ENCODE measurements around the gene S100Z. TPM values are rescaled to one million over a fixed set of nuclear protein-coding genes. Genes with fewer than 3 reads are reported as not detected.
"Not testable (repeated sequence)": the region's sequence is repeated elsewhere in the genome, so short reads cannot be mapped to it uniquely, and the experiment has no call there.

Gene S100Z
- total RNA-seq, 1 donor from 2014 or later = not detected

DNA sequence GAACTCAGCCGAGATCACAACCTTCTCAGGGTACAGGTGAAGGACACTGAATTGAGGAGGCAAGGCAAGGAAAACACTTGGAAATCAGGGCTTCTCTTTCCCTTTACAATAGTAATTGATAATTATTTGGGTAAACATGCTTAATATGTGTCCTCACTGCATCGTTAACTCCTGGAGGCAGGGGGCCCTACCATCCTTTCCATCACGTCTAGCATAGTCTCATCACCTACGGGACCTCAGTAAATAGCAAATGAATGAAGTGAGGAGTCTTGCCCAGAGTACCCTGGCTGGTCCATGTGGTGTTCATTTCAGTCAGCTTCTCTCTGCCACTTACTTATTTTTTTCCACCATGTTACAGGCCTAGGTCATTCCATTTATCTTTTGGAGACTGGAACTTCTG is 28.7 kb upstream of the S100Z start:
- Histone ChIP-seq H3K4me1 (peaks cover 9% of the 10 kb centered on the region), H3F3A (ENCODE audit: low read depth) (peaks cover 22% of the 10 kb centered on the region), H3K79me2 (ENCODE audit: low read depth) (peaks cover 12% of the 10 kb centered on the region), H3K4me2 (peak overlapping the region; percentile 15), H3K9me3 (ENCODE audit: low read depth) (no peaks in the 10 kb centered on the region), H2AFZ (replicated peaks) (no peak overlapping the region), H3K27me3 (peaks cover 27% of the 10 kb centered on the region), H4K20me1 (ENCODE audit: low read depth) (no peaks in the 10 kb centered on the region), H3K9ac (no peak overlapping the region), H3K4me3 (no peak overlapping the region), H3K27ac (no peak overlapping the region), H3K36me3 (no peaks in the 10 kb centered on the region)
- Mint-ChIP-seq H3K36me3 (peaks cover 2% of the 10 kb centered on the region), H3K27ac (no peak overlapping the region), H3K4me3 (peak overlapping the region; percentile 12), H3K4me1 (peaks cover 21% of the 10 kb centered on the region), H3K27me3 (ENCODE audit: insufficient read depth, low read depth) (peaks cover 34% of the 10 kb centered on the region), H3K9me3 (no peaks in the 10 kb centered on the region)
- no peak for TF ChIP-seq EZH2phosphoT487 (IDR thresholded peaks at IDR 0.05)
- TF ChIP-seq EZH2 (IDR thresholded peaks at IDR 0.05) = no peak
- TF ChIP-seq, protein P1, sequence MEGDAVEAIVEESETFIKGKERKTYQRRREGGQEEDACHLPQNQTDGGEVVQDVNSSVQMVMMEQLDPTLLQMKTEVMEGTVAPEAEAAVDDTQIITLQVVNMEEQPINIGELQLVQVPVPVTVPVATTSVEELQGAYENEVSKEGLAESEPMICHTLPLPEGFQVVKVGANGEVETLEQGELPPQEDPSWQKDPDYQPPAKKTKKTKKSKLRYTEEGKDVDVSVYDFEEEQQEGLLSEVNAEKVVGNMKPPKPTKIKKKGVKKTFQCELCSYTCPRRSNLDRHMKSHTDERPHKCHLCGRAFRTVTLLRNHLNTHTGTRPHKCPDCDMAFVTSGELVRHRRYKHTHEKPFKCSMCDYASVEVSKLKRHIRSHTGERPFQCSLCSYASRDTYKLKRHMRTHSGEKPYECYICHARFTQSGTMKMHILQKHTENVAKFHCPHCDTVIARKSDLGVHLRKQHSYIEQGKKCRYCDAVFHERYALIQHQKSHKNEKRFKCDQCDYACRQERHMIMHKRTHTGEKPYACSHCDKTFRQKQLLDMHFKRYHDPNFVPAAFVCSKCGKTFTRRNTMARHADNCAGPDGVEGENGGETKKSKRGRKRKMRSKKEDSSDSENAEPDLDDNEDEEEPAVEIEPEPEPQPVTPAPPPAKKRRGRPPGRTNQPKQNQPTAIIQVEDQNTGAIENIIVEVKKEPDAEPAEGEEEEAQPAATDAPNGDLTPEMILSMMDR (IDR thresholded peaks at IDR 0.05) = no peak
- DNase-seq (ENCODE audit: low spot score) = no peak

DNA sequence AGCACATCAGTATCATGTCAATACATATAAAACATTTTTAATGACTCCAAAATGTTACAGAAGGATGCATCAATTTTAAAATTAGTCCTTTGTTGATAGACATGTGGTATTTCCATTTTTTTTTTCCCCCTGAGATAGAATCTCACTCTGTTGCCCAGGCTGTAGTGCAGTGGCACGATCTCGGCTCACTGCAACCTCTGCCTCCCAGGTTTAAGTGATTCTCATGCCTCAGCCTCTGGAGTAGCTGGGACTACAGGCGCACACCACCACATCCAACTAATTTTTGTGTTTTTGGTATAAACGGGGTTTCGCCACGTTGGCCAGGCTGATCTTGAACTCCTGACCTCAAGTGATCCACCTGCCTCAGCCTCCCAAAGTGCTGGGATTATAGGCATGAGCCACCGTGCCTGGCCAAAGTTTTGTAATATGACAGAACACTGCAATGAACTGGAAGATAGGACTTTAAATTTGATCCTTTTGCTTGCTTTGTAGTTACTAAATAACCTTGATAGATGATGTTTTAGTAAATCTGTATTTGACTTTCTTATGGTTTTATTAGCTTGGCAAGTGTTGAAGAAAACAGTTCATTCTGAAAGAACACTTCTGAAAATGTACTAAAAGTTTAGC is 27.6 kb upstream of the S100Z start:
- not testable (repeated sequence) for H3K36me3 Mint-ChIP-seq; H4K20me1 ChIP-seq (ENCODE audit: low read depth); H3K4me3 Mint-ChIP-seq; H3K4me3 ChIP-seq; H2AFZ ChIP-seq (replicated peaks); H3K9me3 ChIP-seq (ENCODE audit: low read depth); H3K9ac ChIP-seq; H3K36me3 ChIP-seq; H3K4me2 ChIP-seq; H3K27ac ChIP-seq; H3K27ac Mint-ChIP-seq; DNase-seq (ENCODE audit: low spot score); H3K9me3 Mint-ChIP-seq; H3K4me1 ChIP-seq
- H3K79me2 ChIP-seq (ENCODE audit: low read depth) = peaks cover 20% of the 10 kb centered on the region
- Mint-ChIP-seq H3K4me1 (peaks cover 21% of the 10 kb centered on the region), H3K27me3 (ENCODE audit: insufficient read depth, low read depth) (peaks cover 29% of the 10 kb centered on the region)
- peaks cover 18% of the 10 kb centered on the region for H3F3A ChIP-seq (ENCODE audit: low read depth)
- peaks cover 27% of the 10 kb centered on the region for H3K27me3 ChIP-seq

DNA sequence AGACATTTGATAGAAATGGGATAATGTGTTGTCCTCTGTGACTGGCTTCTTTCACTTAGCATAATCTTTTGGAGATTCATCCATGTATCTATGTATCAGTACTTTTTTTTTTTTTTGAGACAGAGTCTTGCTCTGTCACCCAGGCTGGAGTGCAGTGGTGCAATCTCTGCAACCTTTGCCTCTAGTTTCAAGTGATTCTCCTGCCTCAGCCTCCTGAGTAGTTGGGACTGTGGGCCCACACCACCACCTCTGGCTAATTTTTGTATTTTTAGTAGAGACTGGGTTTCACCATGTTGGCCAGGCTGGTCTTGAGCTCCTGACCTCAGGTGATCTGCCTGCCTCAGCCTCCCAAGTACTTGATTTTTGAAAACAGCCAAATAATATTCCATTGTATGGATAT is 23.4 kb upstream of the S100Z start:
- H3K4me3 Mint-ChIP-seq; H3K9me3 ChIP-seq (ENCODE audit: low read depth); H3K9me3 Mint-ChIP-seq; H3K27me3 ChIP-seq; H4K20me1 ChIP-seq (ENCODE audit: low read depth); H3K27me3 Mint-ChIP-seq (ENCODE audit: insufficient read depth, low read depth); H3K4me3 ChIP-seq; H3K27ac ChIP-seq; H2AFZ ChIP-seq (replicated peaks); DNase-seq (ENCODE audit: low spot score); H3K9ac ChIP-seq; H3K27ac Mint-ChIP-seq; H3K36me3 ChIP-seq; H3K36me3 Mint-ChIP-seq; H3K4me1 Mint-ChIP-seq; H3K4me1 ChIP-seq; H3K4me2 ChIP-seq: not testable (repeated sequence)
- Histone ChIP-seq H3K79me2 (ENCODE audit: low read depth) (peaks cover 20% of the 10 kb centered on the region), H3F3A (ENCODE audit: low read depth) (peaks cover 11% of the 10 kb centered on the region)

DNA sequence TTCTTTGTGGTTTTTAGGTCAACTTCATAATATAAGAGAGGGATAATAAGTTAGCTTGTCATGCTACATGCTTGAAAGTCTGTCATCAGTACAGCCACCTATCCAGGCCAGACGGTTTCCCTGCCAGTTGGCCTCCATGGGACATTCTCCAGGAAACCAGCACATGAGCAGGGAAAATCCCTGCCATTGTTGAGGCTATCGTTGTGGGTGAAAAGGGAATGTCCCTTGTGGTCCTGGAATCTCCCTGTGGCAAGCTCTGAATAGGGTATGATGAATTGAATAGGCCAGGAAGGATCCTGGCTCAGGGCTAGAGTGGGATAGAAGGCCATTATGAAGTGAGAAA is 18.7 kb upstream of the S100Z start:
- Mint-ChIP-seq H3K4me1 (peaks cover 4% of the 10 kb centered on the region), H3K9me3 (no peaks in the 10 kb centered on the region), H3K4me3 (no peak overlapping the region), H3K27ac (peak overlapping the region; percentile 22), H3K36me3 (no peaks in the 10 kb centered on the region), H3K27me3 (ENCODE audit: insufficient read depth, low read depth) (peaks cover 2% of the 10 kb centered on the region)
- no peaks in the 10 kb centered on the region for H3K36me3 ChIP-seq
- TF ChIP-seq EZH2 (IDR thresholded peaks at IDR 0.05) (no peak), EZH2phosphoT487 (IDR thresholded peaks at IDR 0.05) (no peak)
- TF ChIP-seq, protein P1 (IDR thresholded peaks at IDR 0.05) = no peak
- H3K9me3 ChIP-seq (ENCODE audit: low read depth) = no peaks in the 10 kb centered on the region
- H3K4me2 ChIP-seq = no peak overlapping the region
- H3K4me1 ChIP-seq = peaks cover 4% of the 10 kb centered on the region
- no peak overlapping the region for H3K27ac ChIP-seq
- H4K20me1 ChIP-seq (ENCODE audit: low read depth) = no peaks in the 10 kb centered on the region
- DNase-seq (ENCODE audit: low spot score) = peak; percentile 46
- H3F3A ChIP-seq (ENCODE audit: low read depth) = peaks cover 11% of the 10 kb centered on the region
- no peaks in the 10 kb centered on the region for H3K27me3 ChIP-seq
- H3K9ac ChIP-seq = no peak overlapping the region
- H3K79me2 ChIP-seq (ENCODE audit: low read depth) = peaks cover 12% of the 10 kb centered on the region
- H2AFZ ChIP-seq (replicated peaks) = no peak overlapping the region
- no peak overlapping the region for H3K4me3 ChIP-seq
